ENCODE data around the gene UGT1A10.

UGT1A10 gene

DNA sequence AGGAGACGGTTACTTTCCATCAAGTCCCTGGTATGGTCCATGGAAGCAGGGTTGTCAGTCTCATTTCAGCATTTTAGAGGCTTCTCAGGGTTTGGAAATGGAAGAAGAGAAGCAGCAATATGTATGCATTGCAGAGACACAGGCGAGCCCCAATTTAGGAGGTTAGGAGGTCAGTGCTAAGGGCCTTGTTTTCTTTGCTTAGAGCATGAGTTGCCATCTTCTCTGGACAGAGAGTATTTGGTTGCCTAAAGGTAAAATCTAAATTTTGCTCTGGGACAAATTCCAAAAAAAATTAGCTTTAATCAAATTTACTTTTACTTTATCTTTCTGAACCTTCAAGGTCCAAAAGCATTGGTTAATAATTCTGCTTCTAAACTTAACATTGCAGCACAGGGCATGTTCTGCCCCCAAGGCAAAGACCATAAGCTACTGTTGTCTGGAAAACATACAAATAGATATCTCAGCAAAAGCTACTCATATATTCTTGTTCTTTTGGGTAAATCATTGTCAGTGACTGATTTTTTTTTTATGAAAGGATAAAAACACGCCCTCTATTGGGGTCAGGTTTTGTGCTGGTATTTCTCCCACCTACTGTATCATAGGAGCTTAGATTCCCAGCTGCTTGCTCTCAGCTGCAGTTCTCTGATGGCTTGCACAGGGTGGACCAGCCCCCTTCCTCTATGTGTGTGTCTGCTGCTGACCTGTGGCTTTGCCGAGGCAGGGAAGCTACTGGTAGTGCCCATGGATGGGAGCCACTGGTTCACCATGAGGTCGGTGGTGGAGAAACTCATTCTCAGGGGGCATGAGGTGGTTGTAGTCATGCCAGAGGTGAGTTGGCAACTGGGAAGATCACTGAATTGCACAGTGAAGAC, 35.3 kb downstream of the UGT1A10 start, which contains the start of gene UGT1A9:
Gene UGT1A9 (plus strand): TSS at position 609 of the 872 bp plus-strand sequence. CDS start 37 bp downstream, at position 646.
- H3K4me3 Mint-ChIP-seq, result no peak within 1 kb of the TSS

DNA sequence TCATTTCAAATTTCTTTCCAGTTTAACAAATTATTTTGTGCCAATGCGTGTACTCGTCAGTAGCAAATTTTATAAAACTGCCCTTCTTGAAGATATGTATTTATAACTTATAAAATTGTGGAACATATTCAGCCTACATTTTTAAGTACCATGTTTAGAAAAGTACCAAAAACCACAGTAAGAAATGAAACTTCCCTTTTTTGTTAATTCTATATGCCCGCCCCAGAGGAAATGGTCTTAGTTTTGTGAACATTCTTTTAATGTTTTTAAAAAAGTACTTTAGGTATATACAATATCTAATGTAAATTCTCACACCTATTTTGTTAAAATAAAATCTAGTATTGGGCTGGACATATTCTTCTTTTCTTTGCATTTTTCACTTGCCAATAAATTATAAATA, 36.6 kb downstream of the UGT1A10 start:
- DNase-seq (no peak), ATAC-seq (replicated peaks) (no peak)
- Mint-ChIP-seq H3K4me1 (ENCODE audit: low read depth in 2 of 2) (no peaks in the 10 kb centered on the region), H3K4me3 (no peak overlapping the region), H3K9me3 (peaks cover 0 to 2% of the 10 kb centered on the region in 2 donors), H3K36me3 (ENCODE audit: insufficient read depth) (no peaks in the 10 kb centered on the region), H3K27me3 (peaks cover 54 to 73% of the 10 kb centered on the region in 2 donors), H3K27ac (no peak overlapping the region)

More for the DNA sequence above, 35.3 kb downstream of the UGT1A10 start, which contains the start of gene UGT1A9:
- peaks cover 0 to 2% of the 10 kb centered on the region in 2 donors for H3K9me3 Mint-ChIP-seq
- no peaks in the 10 kb centered on the region for H3K4me1 Mint-ChIP-seq (ENCODE audit: low read depth in 2 of 2)
- H3K36me3 Mint-ChIP-seq (ENCODE audit: insufficient read depth), result no peaks in the 10 kb centered on the region
- DNase-seq (no peak), ATAC-seq (replicated peaks) (no peak)
- H3K27ac Mint-ChIP-seq, result no peak within 1 kb of the TSS
- H3K27me3 Mint-ChIP-seq, result peaks cover 43 to 66% of the 10 kb centered on the region in 2 donors

DNA sequence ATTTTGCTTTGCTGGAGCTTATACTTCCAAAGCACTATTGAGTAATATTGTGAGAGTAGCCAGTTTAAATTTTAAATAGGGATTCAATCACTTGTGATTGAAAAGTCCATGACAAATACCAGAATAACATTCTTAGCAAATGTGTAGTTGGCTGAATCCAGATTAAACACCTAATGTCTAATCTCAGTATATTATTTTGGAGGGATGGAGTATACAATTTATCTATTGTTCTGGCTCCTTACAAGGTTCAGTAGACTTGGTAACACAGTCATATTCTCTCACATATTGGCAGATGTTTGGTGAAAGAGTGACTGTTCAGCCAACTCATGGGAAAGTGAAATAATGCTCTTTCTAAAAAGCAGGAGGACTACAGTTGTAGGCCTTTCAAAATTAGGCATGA, 37.6 kb downstream of the UGT1A10 start:
- Mint-ChIP-seq H3K4me3 (no peak overlapping the region), H3K27me3 (peaks cover 57 to 70% of the 10 kb centered on the region in 2 donors), H3K36me3 (ENCODE audit: insufficient read depth) (no peaks in the 10 kb centered on the region), H3K4me1 (ENCODE audit: low read depth in 2 of 2) (no peaks in the 10 kb centered on the region), H3K27ac (no peak overlapping the region), H3K9me3 (no peaks in the 10 kb centered on the region)
- DNase-seq, result no peak
- ATAC-seq (replicated peaks), result no peak

DNA sequence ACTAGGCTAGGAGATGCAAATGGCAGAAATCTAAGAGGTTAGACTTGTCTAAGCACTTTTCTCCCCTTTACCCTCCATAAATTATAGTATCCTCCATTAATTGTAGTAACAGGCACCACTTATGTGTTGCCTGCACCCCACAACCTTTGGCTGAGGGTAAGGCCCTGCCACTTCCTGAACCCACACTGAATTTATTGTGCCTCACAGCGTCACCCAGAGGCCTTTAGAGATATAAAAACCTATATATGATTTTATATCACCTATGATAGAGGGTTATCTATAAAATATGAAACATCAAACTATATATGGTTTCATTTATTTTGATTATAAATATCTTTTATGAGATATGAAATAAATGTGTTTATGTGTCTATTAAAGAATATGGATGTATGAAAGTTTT, 38.1 kb downstream of the UGT1A10 start:
- Mint-ChIP-seq H3K4me1 (ENCODE audit: low read depth in 2 of 2) (no peaks in the 10 kb centered on the region), H3K27ac (no peak overlapping the region), H3K4me3 (no peak overlapping the region), H3K9me3 (no peaks in the 10 kb centered on the region), H3K27me3 (peaks cover 61 to 71% of the 10 kb centered on the region in 2 donors), H3K36me3 (ENCODE audit: insufficient read depth) (no peaks in the 10 kb centered on the region)
- ATAC-seq (replicated peaks) (no peak), DNase-seq (no peak)

DNA sequence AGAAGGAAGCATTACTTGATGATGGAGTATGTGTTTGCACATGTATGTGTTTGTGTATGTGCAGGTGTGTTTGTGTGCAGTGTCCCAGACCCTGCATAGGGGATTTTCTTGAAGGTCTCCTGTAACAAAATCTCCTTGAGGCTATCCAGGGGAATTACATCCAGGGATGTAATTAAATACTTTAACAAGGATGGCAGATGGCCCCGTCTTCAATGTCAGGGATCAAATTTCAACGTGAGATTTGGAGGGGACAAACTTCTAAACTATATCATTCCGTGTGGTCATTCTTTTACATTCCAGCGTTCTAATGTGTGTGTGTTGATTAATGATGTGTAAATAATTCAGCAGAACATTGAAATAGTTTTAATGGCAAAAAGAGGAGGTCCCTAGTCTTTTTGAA, 38.7 kb downstream of the UGT1A10 start:
- H3K36me3 Mint-ChIP-seq (ENCODE audit: insufficient read depth), result no peaks in the 10 kb centered on the region
- DNase-seq (no peak), ATAC-seq (replicated peaks) (no peak)
- H3K9me3 Mint-ChIP-seq, result no peaks in the 10 kb centered on the region
- H3K4me1 Mint-ChIP-seq (ENCODE audit: low read depth in 2 of 2), result no peaks in the 10 kb centered on the region
- H3K27ac Mint-ChIP-seq, result no peak overlapping the region
- H3K27me3 Mint-ChIP-seq, result peaks cover 64 to 72% of the 10 kb centered on the region in 2 donors
- no peak overlapping the region for H3K4me3 Mint-ChIP-seq

DNA sequence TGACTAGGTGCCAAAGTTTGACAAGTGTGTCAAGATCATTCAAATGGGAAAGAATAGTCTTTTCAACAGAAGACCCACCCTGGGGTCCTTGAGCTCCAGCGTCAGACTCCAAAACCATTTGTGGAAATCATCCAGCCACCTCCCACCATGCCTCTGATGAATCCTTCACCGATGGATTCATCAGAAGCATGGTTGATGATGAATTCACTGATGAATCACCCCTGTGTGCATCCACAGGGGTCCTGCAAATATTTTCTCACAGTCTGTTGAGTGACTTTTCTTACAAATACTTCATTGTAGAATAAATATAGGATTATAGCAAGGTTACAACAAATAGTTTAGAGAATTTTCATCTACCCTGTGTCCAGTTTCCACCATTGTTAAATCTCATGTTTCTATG, 39.8 kb downstream of the UGT1A10 start:
- Mint-ChIP-seq H3K4me1 (ENCODE audit: low read depth in 2 of 2) (no peaks in the 10 kb centered on the region), H3K36me3 (ENCODE audit: insufficient read depth) (no peaks in the 10 kb centered on the region), H3K4me3 (no peak overlapping the region), H3K27ac (no peak overlapping the region), H3K9me3 (no peaks in the 10 kb centered on the region), H3K27me3 (peaks cover 55 to 68% of the 10 kb centered on the region in 2 donors)
- ATAC-seq (replicated peaks) (no peak), DNase-seq (no peak)

DNA sequence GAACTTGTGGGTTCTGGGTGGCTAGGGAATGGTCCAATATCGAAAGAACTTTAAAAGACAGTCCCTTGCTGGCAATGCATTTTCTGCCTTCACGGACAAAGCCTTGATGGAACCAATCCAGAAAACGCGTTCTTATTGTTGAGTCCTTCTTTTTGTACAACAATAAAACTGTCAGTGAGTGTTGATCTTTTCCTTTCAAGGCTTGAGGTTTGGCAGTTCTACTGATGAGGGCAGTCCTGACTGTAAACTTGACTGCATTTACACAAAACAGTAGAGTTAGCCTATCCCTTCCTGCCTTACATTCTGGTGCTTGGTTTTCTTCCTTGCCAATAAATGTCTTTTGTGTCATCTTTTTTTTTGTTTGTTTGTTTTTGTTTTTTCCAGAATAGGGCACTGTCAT, 42.9 kb downstream of the UGT1A10 start:
- Mint-ChIP-seq H3K9me3 (no peaks in the 10 kb centered on the region), H3K4me3 (no peak overlapping the region), H3K27ac (no peak overlapping the region), H3K27me3 (peaks cover 44 to 54% of the 10 kb centered on the region in 2 donors), H3K4me1 (ENCODE audit: low read depth in 2 of 2) (no peaks in the 10 kb centered on the region), H3K36me3 (ENCODE audit: insufficient read depth) (no peaks in the 10 kb centered on the region)
- ATAC-seq (replicated peaks) (no peak), DNase-seq (no peak)

DNA sequence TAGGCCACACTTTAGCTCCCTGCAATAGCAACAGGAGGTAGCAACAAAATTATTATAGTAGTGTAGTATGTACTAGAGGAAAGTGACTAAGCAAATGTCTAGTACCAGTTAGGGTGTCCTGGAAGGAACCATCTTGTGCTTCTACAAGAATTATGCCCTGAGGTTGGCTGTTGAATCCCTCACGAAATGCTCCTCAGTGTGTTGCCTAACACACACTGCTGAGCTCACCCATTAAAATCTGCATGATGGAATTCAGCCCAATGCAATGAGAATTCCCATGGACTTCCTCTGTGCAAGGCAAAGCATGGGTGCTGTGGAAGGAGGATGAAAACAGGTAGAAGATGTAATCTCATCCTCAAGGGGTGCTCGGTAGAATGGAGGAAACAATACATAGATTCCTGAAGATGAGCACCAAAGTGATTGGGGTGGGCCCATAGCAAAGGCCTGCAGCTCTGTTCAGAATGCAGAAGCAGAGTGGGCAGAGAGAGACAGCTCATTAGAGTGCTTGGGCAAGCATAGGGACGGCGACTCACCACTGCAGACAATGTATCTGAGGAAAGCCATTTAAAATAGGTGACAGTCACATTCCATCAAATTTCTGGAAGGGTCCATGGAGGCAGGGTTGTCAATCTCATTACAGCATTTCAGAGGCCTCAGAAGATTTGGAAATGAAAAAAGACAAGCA, 44.3 kb downstream of the UGT1A10 start:
- Mint-ChIP-seq H3K4me3 (no peak overlapping the region), H3K27me3 (peaks cover 44 to 45% of the 10 kb centered on the region in 2 donors), H3K27ac (no peak overlapping the region), H3K9me3 (no peaks in the 10 kb centered on the region), H3K4me1 (ENCODE audit: low read depth in 2 of 2) (no peaks in the 10 kb centered on the region), H3K36me3 (ENCODE audit: insufficient read depth) (no peaks in the 10 kb centered on the region)
- DNase-seq, result no peak
- no peak for ATAC-seq (replicated peaks)

DNA sequence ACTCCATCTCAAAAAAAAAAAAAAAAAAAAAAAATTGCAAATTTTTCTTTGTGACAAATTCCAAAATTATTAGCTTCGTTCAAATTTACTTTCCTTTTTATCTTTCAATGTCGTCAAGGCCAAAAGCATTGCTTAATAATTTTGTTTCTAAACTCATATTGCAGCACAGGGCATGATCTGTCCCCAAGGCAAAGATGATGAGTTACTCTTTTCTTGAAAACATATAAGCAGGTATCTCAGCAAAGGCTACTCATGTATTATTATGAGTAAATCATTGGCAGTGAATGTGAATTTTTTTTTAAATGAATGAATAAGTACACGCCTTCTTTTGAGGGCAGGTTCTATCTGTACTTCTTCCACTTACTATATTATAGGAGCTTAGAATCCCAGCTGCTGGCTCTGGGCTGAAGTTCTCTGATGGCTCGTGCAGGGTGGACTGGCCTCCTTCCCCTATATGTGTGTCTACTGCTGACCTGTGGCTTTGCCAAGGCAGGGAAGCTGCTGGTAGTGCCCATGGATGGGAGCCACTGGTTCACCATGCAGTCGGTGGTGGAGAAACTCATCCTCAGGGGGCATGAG, 45.4 kb downstream of the UGT1A10 start, which contains the start of gene UGT1A7:
Gene UGT1A7 (plus strand): TSS at position 381 of the 579 bp plus-strand sequence. CDS start 37 bp downstream, at position 418.
- Mint-ChIP-seq H3K36me3 (ENCODE audit: insufficient read depth) (no peaks in the 10 kb centered on the region), H3K27me3 (peaks cover 36 to 42% of the 10 kb centered on the region in 2 donors), H3K4me3 (no peak within 1 kb of the TSS), H3K27ac (no peak within 1 kb of the TSS), H3K4me1 (ENCODE audit: low read depth in 2 of 2) (no peaks in the 10 kb centered on the region), H3K9me3 (no peaks in the 10 kb centered on the region)
- DNase-seq (no peak), ATAC-seq (replicated peaks) (no peak)

DNA sequence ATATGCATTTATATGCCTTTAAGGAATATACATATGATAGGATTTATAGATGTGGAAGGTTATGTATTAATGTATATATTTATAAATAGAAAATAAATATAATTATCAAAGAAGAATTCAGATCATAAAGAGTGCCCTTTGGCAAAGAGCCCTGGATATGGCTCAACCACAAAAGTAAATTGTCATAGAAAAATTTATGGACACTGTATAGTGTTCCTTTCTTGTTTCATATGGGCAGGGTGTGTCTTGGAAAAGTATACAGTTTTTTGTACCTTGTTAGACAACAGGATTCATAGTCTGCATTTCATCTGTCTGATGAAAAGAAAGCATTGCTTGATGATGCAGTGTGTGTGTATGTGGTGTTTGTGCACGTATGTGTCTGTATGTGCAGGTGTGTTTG, 48.4 kb downstream of the UGT1A10 start:
- Mint-ChIP-seq H3K27me3 (peaks cover 30 to 42% of the 10 kb centered on the region in 2 donors), H3K27ac (no peak overlapping the region), H3K9me3 (no peaks in the 10 kb centered on the region), H3K4me3 (no peak overlapping the region), H3K4me1 (ENCODE audit: low read depth in 2 of 2) (no peaks in the 10 kb centered on the region), H3K36me3 (ENCODE audit: insufficient read depth) (no peaks in the 10 kb centered on the region)
- ATAC-seq (replicated peaks) (no peak), DNase-seq (no peak)

DNA sequence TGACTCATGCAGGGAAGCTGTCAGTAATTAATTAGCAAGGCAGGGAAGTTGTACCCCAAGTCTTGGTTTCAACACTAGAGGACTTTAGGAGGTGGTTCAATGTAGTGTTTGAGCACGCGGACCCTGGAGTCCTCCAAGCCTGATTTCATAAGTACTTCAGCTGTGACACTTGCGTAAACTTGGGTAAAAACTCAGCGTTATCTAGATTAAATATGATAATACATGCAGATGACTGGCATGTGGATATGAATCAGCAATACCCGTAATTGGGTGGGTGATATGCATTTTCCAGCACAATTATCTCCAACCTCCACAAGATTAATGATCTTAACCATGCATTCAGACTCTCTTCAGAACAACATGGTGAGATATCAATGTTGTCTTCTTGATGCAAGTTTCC, 50.7 kb downstream of the UGT1A10 start:
- Mint-ChIP-seq H3K4me1 (ENCODE audit: low read depth in 2 of 2) (no peaks in the 10 kb centered on the region), H3K4me3 (no peak overlapping the region), H3K36me3 (ENCODE audit: insufficient read depth) (no peaks in the 10 kb centered on the region), H3K27ac (no peak overlapping the region), H3K27me3 (peaks cover 33 to 52% of the 10 kb centered on the region in 2 donors), H3K9me3 (no peaks in the 10 kb centered on the region)
- no peak for DNase-seq
- ATAC-seq (replicated peaks), result no peak

DNA sequence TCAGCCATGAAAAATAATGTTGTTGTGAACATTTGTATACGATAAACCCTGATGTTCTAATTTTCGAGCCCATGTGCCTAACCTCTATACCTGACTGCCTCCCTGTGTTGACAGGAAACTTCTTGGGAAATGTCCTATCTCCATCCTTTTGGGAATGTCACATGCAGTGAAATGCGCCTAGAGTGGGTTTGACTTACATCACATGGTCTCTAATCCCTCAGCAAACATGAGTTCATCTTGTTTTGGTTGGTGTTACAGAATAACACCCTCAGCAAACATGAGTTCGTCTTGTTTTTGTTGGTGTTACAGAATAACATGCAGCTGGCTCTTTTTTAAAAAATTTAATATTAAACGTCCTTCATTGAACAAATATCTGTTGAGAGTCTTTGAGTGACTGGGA, 52.1 kb downstream of the UGT1A10 start:
- ATAC-seq (replicated peaks) (no peak), DNase-seq (no peak)
- Mint-ChIP-seq H3K4me3 (no peak overlapping the region), H3K4me1 (ENCODE audit: low read depth in 2 of 2) (no peaks in the 10 kb centered on the region), H3K9me3 (no peaks in the 10 kb centered on the region), H3K27ac (no peak overlapping the region), H3K36me3 (ENCODE audit: insufficient read depth) (no peaks in the 10 kb centered on the region), H3K27me3 (peaks cover 43 to 62% of the 10 kb centered on the region in 2 donors)

DNA sequence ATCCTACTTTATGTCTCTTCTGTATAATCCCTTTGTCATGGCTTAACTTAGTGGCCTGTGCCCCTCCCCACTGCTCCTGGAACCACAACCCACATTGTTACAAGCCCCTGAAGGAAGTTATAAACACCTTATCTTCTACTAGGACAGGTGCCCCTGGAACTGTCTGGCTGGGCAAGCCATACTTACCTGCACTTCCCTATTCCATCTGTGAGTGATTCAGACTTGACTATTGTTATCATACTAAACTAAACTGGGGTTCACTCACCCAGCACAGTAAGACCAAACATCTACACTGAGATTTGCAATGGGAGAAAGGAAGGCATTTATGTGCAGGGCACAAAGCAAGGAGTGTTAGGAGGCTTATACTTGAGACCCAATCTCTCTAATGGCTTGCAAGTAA, 52.8 kb downstream of the UGT1A10 start:
- Mint-ChIP-seq H3K27me3 (peaks cover 43 to 69% of the 10 kb centered on the region in 2 donors), H3K9me3 (no peaks in the 10 kb centered on the region), H3K36me3 (ENCODE audit: insufficient read depth) (no peaks in the 10 kb centered on the region), H3K4me3 (no peak overlapping the region), H3K4me1 (ENCODE audit: low read depth in 2 of 2) (no peaks in the 10 kb centered on the region), H3K27ac (no peak overlapping the region)
- no peak for DNase-seq
- ATAC-seq (replicated peaks), result no peak

Data from effector memory CD8-positive, alpha-beta T cell (primary cell).